HepG2 (cell line): Measurements from ENCODE around the gene FMNL1. TPM values are rescaled to one million over a fixed set of nuclear protein-coding genes. Genes with fewer than 3 reads are reported as not detected.

Experiments used
- ATAC-seq: fragments of 200-7000 bp; cut with Tn5 transposase; 3 replicates; pipeline ENCODE4 v1.9.1; 2020; ENCODE audit warnings: mild to moderate bottlenecking, moderate library complexity
- BruUV-seq: library from RNA; stranded (reverse); fragments of 400-500 nt; replicated peaks from 2 replicates; lab custom pipeline; 2021; lab: Mats Ljungman, UMichigan
- CTCF ChIA-PET: fragments of 300-600 bp; formaldehyde crosslinking; extraction: SDS; loops from one replicate; lab custom pipeline; 2021; ENCODE audit warnings: low total read pairs, inconsistent platforms, low intra/inter-chr PET ratio; lab: Yijun Ruan, JAX
- POLR2A ChIA-PET: fragments of 350-600 bp; sonication (Branson Sonifier 250); formaldehyde crosslinking; loops from one replicate; lab custom pipeline; 2020; ENCODE audit warnings: antibody characterized with exemption, inconsistent platforms; lab: Yijun Ruan, JAX
- DNase-seq: peaks from one replicate; pipeline ENCODE4 v3.0.0-alpha.2; 2015; ENCODE audit warnings: low spot score
- FAIRE-seq: peaks from 3 replicates; lab custom pipeline; 2011; peaks lifted over from hg19 to GRCh38; lab: Jason Lieb, UNC
- H2AFZ ChIP-seq: one replicate; pipeline ENCODE4 v1.6.1; 2011; ENCODE audit warnings: low read length, inconsistent platforms
- H3K27ac ChIP-seq: fragments of 300-600 bp; 3 replicates; pipeline ENCODE4 v1.8.0; 2011; ENCODE audit warnings: mixed run types, mild to moderate bottlenecking, mixed read lengths, low read length, inconsistent platforms; ENCODE audit not compliant: insufficient read depth; ENCODE audit errors: extremely low read length
- H3K27me3 ChIP-seq, 2 experiments: fragments of 200-600 bp in 1 of 2; 2 replicates in 1 of 2; 3 replicates in 1 of 2; pipeline versions ENCODE4 v1.6.0 to v1.8.0; 2011; ENCODE audit warnings: low read length in 2 of 2, mild to moderate bottlenecking in 2 of 2, moderate library complexity in 2 of 2, inconsistent platforms in 1 of 2; ENCODE audit not compliant: insufficient read depth in 2 of 2, control insufficient read depth in 1 of 2
- H3K36me3 ChIP-seq, 2 experiments: fragments of 200-600 bp in 1 of 2; replicated peaks in 1 of 2; 2 replicates in 1 of 2; 3 replicates in 1 of 2; pipeline versions ENCODE4 v1.5.1 to v1.8.0; 2011; ENCODE audit warnings: low read length in 2 of 2, inconsistent platforms in 1 of 2; ENCODE audit not compliant: insufficient read depth in 2 of 2, control insufficient read depth in 1 of 2
- H3K4me1 ChIP-seq: 2 replicates; pipeline ENCODE4 v1.5.1; 2012; ENCODE audit warnings: low read length, inconsistent platforms; ENCODE audit not compliant: insufficient read depth
- H3K4me2 ChIP-seq: 2 replicates; pipeline ENCODE4 v1.6.0; 2011; ENCODE audit warnings: low read depth, low read length, inconsistent platforms
- H3K4me3 ChIP-seq, 3 experiments: fragments of 200-600 bp in 1 of 3; sonication (generic), shearing (Covaris generic) in 1 of 3; replicated peaks in 1 of 3; 2 replicates each; pipeline ENCODE4 v1.5.1; 2011 to 2016; ENCODE audit warnings: low read length in 3 of 3, inconsistent platforms in 2 of 3, low read depth in 2 of 3, mild to moderate bottlenecking in 2 of 3, control low read depth in 1 of 3, mixed read lengths in 1 of 3; ENCODE audit not compliant: insufficient read depth in 1 of 3
- H3K79me2 ChIP-seq: one replicate; pipeline ENCODE4 v1.6.1; 2011; ENCODE audit warnings: low read length, inconsistent platforms; ENCODE audit not compliant: insufficient read depth
- H3K9ac ChIP-seq: 2 replicates; pipeline ENCODE4 v1.6.0; 2011; ENCODE audit warnings: mild to moderate bottlenecking, low read depth, low read length, inconsistent platforms; ENCODE audit not compliant: insufficient read depth
- H3K9me3 ChIP-seq: 2 replicates; pipeline ENCODE4 v1.5.1; 2012; ENCODE audit warnings: mild to moderate bottlenecking, low read length
- H4K20me1 ChIP-seq: 2 replicates; pipeline ENCODE4 v1.6.0; 2011; ENCODE audit warnings: inconsistent platforms, mild to moderate bottlenecking, low read length, moderate library complexity; ENCODE audit not compliant: insufficient read depth
- ARNT2 ChIP-seq: sonication (generic); formaldehyde crosslinking; IDR thresholded peaks from 2 replicates; pipeline ENCODE4 v1.8.0; 2022; ENCODE audit warnings: mild to moderate bottlenecking, low read depth, missing genetic modification reagents, moderate library complexity
- CAMTA2 ChIP-seq: sonication (generic); formaldehyde crosslinking; IDR thresholded peaks from 2 replicates; pipeline ENCODE4 v1.4.0; 2020; ENCODE audit warnings: mild to moderate bottlenecking, missing genetic modification reagents, borderline replicate concordance
- MED8 ChIP-seq: sonication (generic); formaldehyde crosslinking; IDR thresholded peaks from 2 replicates; pipeline ENCODE4 v1.8.1; 2023; ENCODE audit warnings: mild to moderate bottlenecking, missing genetic modification reagents; ENCODE audit not compliant: insufficient replicate concordance
- MTA1 ChIP-seq: sonication (generic); formaldehyde crosslinking; IDR thresholded peaks from 2 replicates; pipeline ENCODE4 v1.4.0; 2020; ENCODE audit warnings: missing genetic modification reagents, mild to moderate bottlenecking, borderline replicate concordance
- MXD4 ChIP-seq: IDR thresholded peaks from 2 replicates; pipeline ENCODE4 v1.6.1; 2016; ENCODE audit warnings: mild to moderate bottlenecking, missing biosample characterization, missing genetic modification reagents
- NFE2L2 ChIP-seq: fragments of 150-350 bp; IDR thresholded peaks from 2 replicates; pipeline ENCODE4 v1.6.1; 2014; ENCODE audit warnings: low read length
- PITX1 ChIP-seq: sonication (generic); formaldehyde crosslinking; IDR thresholded peaks from 2 replicates; pipeline ENCODE4 v1.5.1; 2020; ENCODE audit warnings: mild to moderate bottlenecking, missing genetic modification reagents
- REL ChIP-seq: sonication (generic); formaldehyde crosslinking; conservative IDR thresholded peaks from 2 replicates; pipeline ENCODE4 v1.8.0; 2022; ENCODE audit warnings: mild to moderate bottlenecking, missing genetic modification reagents, moderate library complexity
- SMAD9 ChIP-seq: sonication (generic); formaldehyde crosslinking; IDR thresholded peaks from 2 replicates; pipeline ENCODE4 v1.5.1; 2020; ENCODE audit warnings: mild to moderate bottlenecking, missing genetic modification reagents
- SRY ChIP-seq: sonication (generic); formaldehyde crosslinking; IDR thresholded peaks from 2 replicates; pipeline ENCODE4 v1.8.0; 2022; ENCODE audit warnings: mild to moderate bottlenecking, missing genetic modification reagents
- TBX2 ChIP-seq: sonication (generic); formaldehyde crosslinking; IDR thresholded peaks from 2 replicates; pipeline ENCODE4 v1.5.0; 2020; ENCODE audit warnings: missing genetic modification reagents, mild to moderate bottlenecking, borderline replicate concordance
- ZFP37 ChIP-seq: sonication (generic); formaldehyde crosslinking; IDR thresholded peaks from 2 replicates; pipeline ENCODE4 v1.4.0; 2020; ENCODE audit warnings: missing genetic modification reagents, borderline replicate concordance
- ZNF276 ChIP-seq: sonication (generic); formaldehyde crosslinking; IDR thresholded peaks from 2 replicates; pipeline ENCODE4 v1.4.0; 2020; ENCODE audit warnings: mild to moderate bottlenecking, low read depth, missing genetic modification reagents
- ZNF350 ChIP-seq: sonication (generic); formaldehyde crosslinking; IDR thresholded peaks from 2 replicates; pipeline ENCODE4 v1.4.0; 2020; ENCODE audit warnings: mild to moderate bottlenecking, low read depth, missing genetic modification reagents, borderline replicate concordance
- ZNF354B ChIP-seq: sonication (generic); formaldehyde crosslinking; IDR thresholded peaks from 2 replicates; pipeline ENCODE4 v1.8.0; 2022; ENCODE audit warnings: mild to moderate bottlenecking, missing genetic modification reagents
- ZSCAN25 ChIP-seq: sonication (generic); formaldehyde crosslinking; IDR thresholded peaks from 2 replicates; pipeline ENCODE4 v1.8.0; 2022; ENCODE audit warnings: mild to moderate bottlenecking, missing genetic modification reagents
- WGBS: methylation state at CpG from one replicate; pipeline ENCODE4 v1.1.6; 2017; ENCODE audit warnings: low lambda C conversion rate; 5-methylcytosine and 5-hydroxymethylcytosine counted together
- in situ Hi-C: cut with HindIII; loops from 2 replicates; pipeline ENCODE4 v1.10.0; 2017; ENCODE audit warnings: low pct_unique_long_range_greater_than_20kb; ENCODE audit not compliant: extremely low pct_ligation_motif_present
- intact Hi-C: fragments of 100-400 bp; cut with micrococcal nuclease; formaldehyde crosslinking; loops from one replicate; pipeline ENCODE4 v1.10.0; 2022; ENCODE audit not compliant: unreplicated experiment
- polyA plus RNA-seq, 8 experiments: library from polyadenylated mRNA; depleted of rRNA in 3 of 8; stranded (reverse) in 7 of 8; unstranded in 1 of 8; fragments of >200 nt; fragmentation: Illumina TruSeq in 4 of 8; extraction: Trizol in 4 of 8; gene quantifications; 2 replicates each; pipeline versions ENCODE4 v1.2.1 to v1.2.3, GENCODE V29; 2011 to 2016; ENCODE audit warnings: low read depth in 4 of 8, missing spikeins in 1 of 8, mixed read lengths in 1 of 8; ENCODE audit not compliant: insufficient read depth in 1 of 8
- total RNA-seq, 5 experiments: library from RNA; depleted of rRNA; stranded (reverse); fragments of >200 nt; fragmentation: Illumina TruSeq; extraction: Trizol; gene quantifications; 2 replicates each; pipeline ENCODE4 v1.2.3, GENCODE V29; 2016; ENCODE audit warnings: low read depth in 1 of 5

FMNL1 gene
- total and polyA plus RNA-seq, 2 of the 13 experiments (the other 11 are each of a cell fraction or from before 2014, with no cell fraction given): 0.53 to 0.70 TPM

GRCh38 chr17:45247429-45248131 is 25.9 kb downstream of the FMNL1 start (continued):
- TF ChIP-seq ZNF350 (CRISPR knock-in tag): peak; percentile 48; the same call in 1 of the 2 replicates
- TF ChIP-seq CAMTA2 (CRISPR knock-in tag): no peak
- TF ChIP-seq REL (CRISPR knock-in tag): no peak
- TF ChIP-seq MXD4 (CRISPR knock-in tag): peak; percentile 56
- TF ChIP-seq ARNT2 (CRISPR knock-in tag): 0 out of 2 replicates have a peak, but pooled peaks have one; percentile 31

DNA sequence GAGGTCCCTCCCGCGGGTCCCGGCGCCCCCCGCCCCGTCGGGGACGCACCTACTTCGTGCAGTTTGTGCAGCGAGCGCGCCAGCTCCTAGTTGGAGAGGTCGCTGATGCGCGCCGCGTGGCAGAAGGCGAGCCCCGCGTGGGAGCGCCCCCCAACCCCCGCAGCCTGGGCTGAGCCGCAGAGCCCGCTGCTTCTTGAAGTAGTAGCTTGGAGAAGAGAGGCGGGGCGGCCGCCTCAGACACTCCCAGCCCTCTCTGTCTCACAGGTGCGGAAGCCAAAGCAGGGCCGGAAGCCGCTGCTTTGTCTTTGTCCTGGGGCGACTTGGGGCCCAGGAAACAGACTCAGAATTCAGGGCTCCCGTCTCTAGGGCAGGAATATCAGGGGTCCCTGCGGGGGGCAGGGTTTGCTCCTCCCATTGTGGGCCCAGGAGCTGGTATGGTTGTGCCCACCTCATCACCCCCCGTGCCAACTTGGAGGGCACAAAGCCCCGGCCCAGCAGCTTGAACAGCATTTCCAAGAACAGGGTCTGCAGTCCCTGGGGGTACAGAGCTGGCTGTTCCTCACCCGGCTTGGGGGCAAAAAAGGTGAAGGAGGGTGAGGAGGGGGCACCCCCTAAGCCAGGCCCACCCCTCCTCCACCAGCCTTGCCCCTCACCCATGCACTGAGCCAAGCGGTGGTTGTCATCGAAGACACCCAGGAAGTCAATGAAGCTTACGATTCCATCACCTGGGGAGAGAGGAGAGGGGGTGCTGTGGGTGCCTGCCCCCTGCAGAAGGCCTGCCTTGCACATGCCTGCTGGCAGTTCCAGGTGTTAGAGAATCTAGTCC is 26.7 kb downstream of the FMNL1 start:
- no peak for DNase-seq
- no peak for FAIRE-seq
- 54% methylated on average over 14 of the region's 39 CpGs for WGBS
- peak; percentile 18; the same call in 1 of the 2 replicates for TF ChIP-seq SMAD9
- peak; percentile 50 for TF ChIP-seq MED8 (CRISPR knock-in tag)
- TF ChIP-seq ZFP37 (CRISPR knock-in tag): no peak
- TF ChIP-seq ZNF276 (CRISPR knock-in tag): 0 out of 2 replicates have a peak, but pooled peaks have one; percentile 1
- no peak for TF ChIP-seq SRY
- 0 out of 2 replicates have a peak, but pooled peaks have one; percentile 0 for TF ChIP-seq ZSCAN25 (CRISPR knock-in tag)
- peak; percentile 45; the same call in 1 of the 2 replicates for TF ChIP-seq TBX2 (CRISPR knock-in tag)
- TF ChIP-seq ZNF354B (CRISPR knock-in tag): no peak
- peak; percentile 46; the same call in 1 of the 2 replicates for TF ChIP-seq MTA1 (CRISPR knock-in tag)
- TF ChIP-seq NFE2L2: no peak
- TF ChIP-seq PITX1 (CRISPR knock-in tag): 0 out of 2 replicates have a peak, but pooled peaks have one; percentile 26

More for the DNA sequence above, 26.7 kb downstream of the FMNL1 start:
- H4K20me1 ChIP-seq: no peaks in the 10 kb centered on the region
- ChIA-PET CTCF (no interaction called here), POLR2A (interaction anchor here (1.4 to 2.8 kb wide), 3 partner anchors 20 to 100 kb away, joined by 4 to 17 read pairs (median 9); partner anchors contain the start of gene HEXIM1)
- peak overlapping the region; percentile 80 to 84 (median 84) for H3K4me3 ChIP-seq
- peaks cover 0 to 27% of the 10 kb centered on the region in 2 experiments; a peak in 4 of 5 replicates for H3K27me3 ChIP-seq
- H3K9ac ChIP-seq: peak overlapping the region; percentile 59
- no peaks in the 10 kb centered on the region for H3K9me3 ChIP-seq
- peak overlapping the region; percentile 96 for H3K4me2 ChIP-seq
- no peak for ATAC-seq
- TSS peak; percentile 72 for BruUV-seq
- no peaks in the 10 kb centered on the region for H3K36me3 ChIP-seq
- no peaks in the 10 kb centered on the region for H3K79me2 ChIP-seq
- no peak overlapping the region for H3K27ac ChIP-seq
- intact Hi-C loops (no loop called here), in situ Hi-C loops (loop anchor here (5.0 kb wide), 1 partner anchor 101 kb away; the partner anchor contains the start of gene HEXIM1)
- H2AFZ ChIP-seq: no peak overlapping the region
- peaks cover 40% of the 10 kb centered on the region for H3K4me1 ChIP-seq
